Activated T-cell treated with anti-CD3 and anti-CD28 coated beads, Interleukin-2, amount 50 U/mL, for 48 hours (primary cell): Measurements from ENCODE around the gene IFNA4.
"Not testable (repeated sequence)": the region's sequence is repeated elsewhere in the genome, so short reads cannot be mapped to it uniquely, and the experiment has no call there.

Experiments used
- DNase-seq, 2 experiments: peaks; one replicate each; pipeline ENCODE4 v3.0.0-alpha.2; 2020

Gene IFNA4

DNA sequence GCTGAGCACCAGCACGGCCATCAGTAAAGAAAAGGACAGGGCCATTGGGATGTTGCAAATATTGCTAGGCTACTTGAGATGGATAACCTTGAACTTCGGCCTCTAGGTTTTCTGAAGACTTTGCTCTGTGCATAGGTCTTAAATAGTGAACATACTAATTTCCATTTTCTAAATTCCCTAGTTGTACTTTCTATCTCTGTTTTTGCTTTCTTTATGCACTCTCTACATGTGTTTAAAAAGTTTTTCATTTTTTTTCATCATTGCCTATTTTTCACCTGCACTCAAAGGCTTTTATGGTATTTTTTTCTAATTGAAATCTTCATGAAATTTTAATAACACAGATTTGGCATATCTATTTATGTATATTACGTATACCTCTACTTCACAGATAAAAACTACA, at the start of gene IFNA4:
TSS of gene IFNA4 (minus strand) at position 101 of the 400 bp plus-strand sequence. CDS start at position 45, 56 bp downstream.
- not testable (repeated sequence) for DNase-seq

DNA sequence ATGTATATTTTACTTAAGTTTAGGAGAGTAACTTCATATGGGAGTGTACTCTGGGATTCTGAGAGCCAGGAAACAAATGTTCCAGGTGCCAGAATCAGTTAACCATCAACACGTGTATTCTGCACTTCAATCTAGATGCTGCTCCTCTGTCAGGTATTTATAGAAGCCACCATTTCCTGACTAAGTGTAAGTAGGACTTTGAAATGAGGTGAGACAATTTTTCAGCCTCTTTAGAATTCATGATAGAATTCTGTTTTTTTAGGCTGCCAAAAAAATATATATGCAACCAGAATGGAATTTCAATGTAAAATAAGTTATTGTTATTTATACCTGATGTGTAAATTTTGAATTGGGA, 49.0 kb upstream of the IFNA4 start:
- DNase-seq, result not testable (repeated sequence)

GRCh38 chr9:21235468-21236359, 48.3 kb upstream of the IFNA4 start:
- DNase-seq, result not testable (repeated sequence)

DNA sequence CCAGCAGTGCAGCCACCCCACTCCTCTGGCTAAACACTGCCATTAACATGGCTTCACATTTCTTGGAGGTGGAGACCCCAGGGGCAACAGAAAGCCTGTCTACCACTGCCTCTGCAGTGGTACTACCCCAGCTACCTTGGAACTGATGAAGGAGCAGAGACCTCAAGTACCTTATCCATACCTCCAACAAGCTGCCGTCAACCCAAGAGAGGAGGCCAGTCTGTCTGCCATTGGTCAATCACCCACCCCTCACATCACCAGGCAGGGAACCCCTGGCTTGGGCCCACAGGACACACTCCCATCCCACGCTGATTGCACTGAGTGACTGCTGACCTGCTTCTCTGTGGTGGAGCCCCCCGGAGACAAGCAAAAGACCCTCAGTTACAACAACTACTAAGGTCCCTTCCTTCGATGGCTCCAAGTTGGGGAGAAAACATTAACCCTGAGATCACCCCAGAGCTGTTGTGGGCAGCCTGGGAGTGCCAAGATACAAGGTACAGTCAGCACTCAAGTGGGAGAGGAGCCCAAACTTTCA, 46.8 kb upstream of the IFNA4 start:
- DNase-seq, result no peak

GRCh38 chr9:21233258-21233657, 45.9 kb upstream of the IFNA4 start:
- no peak for DNase-seq

- DNase-seq, result no peak
Observed at GRCh38 chr9:21228122-21228521, 40.7 kb upstream of the IFNA4 start, which contains the start of gene IFNA17. IFNA17 (minus strand) TSS chr9:21228222; CDS start chr9:21228173, 49 bp downstream.

- DNase-seq, result not testable (repeated sequence)
Observed at GRCh38 chr9:21217211-21217610, 29.8 kb upstream of the IFNA4 start, which contains the start of gene IFNA16. IFNA16 (minus strand) TSS chr9:21217311; CDS start chr9:21217305, 6 bp downstream.

- DNase-seq, result not testable (repeated sequence)
Observed at GRCh38 chr9:21213411-21214326, 26.3 kb upstream of the IFNA4 start.

DNA sequence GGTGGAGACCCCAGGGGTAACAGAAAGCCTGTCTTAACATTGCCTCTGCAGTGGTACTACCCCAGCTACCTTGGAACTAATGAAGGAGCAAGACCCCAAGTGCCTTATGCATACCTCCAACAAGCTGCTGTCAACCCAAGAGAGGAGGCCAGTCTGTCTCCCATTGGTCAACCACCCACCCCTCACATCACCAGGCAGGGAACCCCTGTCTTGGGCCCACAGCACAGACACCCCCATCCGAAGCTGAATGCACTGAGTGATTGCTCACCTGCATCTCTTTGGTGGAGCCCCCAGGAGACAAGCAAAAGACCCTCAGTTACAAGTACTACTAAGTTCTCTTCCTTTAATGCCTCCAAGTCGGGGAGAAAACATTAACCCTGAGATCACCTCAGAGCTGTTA, 24.8 kb upstream of the IFNA4 start:
- not testable (repeated sequence) for DNase-seq

DNA sequence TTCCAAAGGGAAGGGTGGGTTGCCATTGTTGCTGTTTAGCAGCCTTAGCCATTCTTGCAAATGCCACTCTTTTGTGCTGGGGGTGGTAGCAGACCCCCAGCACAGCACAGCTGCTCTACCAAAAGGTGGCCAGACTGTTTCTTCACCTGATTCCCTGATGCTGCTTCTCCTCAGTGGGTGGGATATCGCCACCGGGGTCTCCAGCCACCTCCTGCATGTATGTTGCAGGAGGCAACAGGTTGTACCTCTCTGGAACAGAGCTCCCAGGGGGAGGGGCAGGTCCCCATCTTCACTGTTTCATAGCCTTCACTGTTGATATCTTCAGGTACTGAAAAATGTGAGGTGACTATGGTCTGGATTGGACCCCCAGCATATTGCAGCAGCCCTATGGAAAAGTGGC, 23.4 kb upstream of the IFNA4 start:
- DNase-seq, result not testable (repeated sequence)

DNA sequence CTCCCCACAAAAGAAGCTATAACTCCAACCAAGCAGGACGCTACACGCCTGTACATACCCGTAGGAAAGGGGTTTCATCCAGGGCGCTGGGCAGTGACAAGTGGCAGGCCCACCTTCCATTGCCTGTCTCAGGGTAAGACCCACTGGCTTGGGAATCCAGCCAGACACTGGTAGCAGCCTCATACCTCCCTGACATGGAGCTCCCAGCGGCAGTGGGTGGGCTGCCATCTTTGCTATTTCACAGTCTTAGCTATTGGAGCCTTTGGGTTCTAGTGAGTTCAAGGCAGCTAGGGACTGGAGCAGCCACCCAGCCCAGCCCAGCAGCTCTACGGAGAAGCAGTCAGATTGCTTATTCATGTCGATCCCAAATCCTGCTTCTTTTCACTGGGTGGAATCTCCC, 22.9 kb upstream of the IFNA4 start:
- no peak for DNase-seq

GRCh38 chr9:21207043-21207442, 19.7 kb upstream of the IFNA4 start, which contains the start of gene IFNA10:
IFNA10 (minus strand) TSS chr9:21207143; CDS start chr9:21207097, 46 bp downstream.
- not testable (repeated sequence) for DNase-seq

DNA sequence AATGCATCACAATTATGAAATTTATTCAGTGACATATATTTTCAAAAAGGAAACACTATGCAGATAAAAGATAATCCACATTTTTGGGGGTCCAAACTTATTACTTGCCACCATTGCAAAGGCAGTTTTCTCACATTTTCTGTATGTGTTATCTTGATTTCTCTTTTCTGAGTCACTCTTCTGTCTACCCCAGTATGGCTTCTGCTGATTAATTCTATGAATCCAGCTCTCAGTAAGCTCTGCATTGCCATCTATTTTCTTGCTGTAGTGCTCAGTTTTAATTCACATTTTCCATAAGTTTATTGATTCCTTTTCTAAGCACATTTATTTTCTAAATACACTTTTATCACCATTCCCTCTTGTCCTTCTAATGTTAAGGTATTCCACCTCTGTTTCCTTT, 17.8 kb upstream of the IFNA4 start:
- no peak for DNase-seq

DNA sequence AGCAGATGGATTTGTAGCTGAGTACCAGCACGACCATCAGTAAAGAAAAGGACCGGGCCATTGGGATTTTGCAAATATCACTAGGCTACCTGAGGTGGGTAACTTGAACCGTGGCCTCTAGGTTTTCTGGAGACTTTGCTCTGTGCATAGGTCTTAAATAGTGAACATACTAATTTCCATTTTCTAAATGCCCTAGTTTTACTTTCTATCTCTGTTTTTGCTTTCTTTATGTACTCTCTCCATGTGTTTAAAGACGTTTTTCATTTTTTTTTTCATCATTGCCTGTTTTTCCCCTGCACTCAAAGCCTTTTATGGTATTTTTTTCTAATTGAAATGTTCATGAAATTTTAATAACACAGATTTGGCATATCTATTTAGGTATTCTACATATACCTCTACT, 14.7 kb upstream of the IFNA4 start, which contains the start of gene IFNA7:
TSS of gene IFNA7 (minus strand) at position 101 of the 400 bp plus-strand sequence. CDS start at position 61, 40 bp downstream.
- not testable (repeated sequence) for DNase-seq

- peak; percentile 40 to 46 for DNase-seq
Observed at GRCh38 chr9:21194867-21195776, 7.7 kb upstream of the IFNA4 start.

DNA sequence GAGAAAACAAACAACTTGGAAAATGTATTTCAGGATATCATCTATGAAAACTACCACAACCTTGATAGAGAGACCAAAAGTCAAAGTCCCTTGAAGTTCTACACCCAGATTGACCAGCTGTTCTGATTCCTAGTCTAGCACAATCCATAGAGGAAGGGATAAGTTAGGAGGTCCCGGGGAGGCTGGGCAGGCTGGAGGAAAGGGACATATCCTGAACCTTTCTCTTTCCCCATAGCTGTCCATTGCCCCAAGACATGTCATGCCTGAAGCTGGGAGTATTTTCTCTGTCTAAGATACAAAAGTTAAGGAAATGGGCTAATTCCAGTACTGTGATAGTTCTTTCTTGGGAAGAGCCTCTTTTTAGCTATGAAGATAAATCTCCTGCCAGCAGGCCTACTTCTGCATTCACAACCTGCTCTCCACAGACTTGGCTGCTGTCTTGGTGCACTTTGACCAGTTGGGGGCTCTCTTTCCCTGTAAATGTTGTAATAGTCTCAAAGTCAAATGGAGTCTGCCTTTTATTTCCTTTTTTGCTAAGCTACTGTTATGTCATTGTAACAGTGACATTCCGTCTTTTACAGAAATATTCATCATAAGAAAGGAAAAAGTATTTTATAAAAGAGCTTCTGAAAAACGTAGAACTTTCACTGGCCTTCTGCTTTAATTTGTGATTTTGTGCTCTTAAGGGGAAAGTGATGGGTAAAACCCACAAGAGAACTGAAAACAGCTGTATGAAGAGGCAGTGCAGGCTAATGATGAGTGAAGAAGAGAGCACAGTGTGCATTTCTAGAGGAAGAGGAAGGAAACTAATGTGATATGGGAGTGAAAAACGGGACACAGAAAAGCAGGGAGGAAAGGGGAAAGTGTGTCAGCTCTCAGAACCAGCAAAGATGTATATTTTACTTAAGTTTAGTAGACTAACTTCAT, 4.3 kb downstream of the IFNA4 start:
- not testable (repeated sequence) for DNase-seq

DNA sequence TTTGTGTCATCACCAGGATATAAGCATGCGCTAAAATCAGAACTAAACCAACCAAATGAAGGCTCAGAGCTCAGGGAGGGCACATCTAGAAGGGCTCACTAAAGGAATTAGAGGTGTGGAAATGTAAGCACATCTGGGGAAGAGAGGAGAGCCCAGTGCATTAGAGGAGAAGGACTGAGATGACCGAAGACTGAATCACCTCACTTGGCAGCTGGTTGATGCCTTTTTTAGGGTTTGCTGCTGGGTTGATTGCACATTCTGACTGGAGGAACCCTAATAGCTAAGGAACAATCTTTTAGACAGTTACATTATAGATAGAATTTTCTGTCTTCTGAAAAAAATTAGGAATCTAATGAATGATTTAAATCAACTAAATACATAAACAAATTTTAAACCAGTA, 12.7 kb downstream of the IFNA4 start:
- no peak for DNase-seq

GRCh38 chr9:21172156-21172555, 15.2 kb downstream of the IFNA4 start:
- no peak for DNase-seq

DNA sequence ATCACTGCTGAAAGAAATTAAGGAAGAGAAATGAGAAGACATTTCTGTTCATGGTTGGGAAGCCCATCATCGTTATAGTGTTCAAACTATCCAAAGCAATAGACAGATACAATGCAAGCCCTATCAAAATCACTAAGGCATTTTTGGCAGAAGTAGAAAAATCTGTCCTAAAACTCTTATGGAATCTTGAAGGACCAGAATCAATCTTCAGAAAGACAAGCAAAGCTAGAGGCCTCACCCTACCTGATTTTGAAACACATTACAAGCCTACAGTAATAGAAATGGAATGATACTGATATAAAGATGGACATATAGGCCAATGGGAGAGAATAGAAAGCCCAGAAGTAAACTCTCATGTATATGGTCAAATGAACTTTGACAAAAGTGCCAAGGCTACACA, 16.0 kb downstream of the IFNA4 start:
- DNase-seq, result no peak

DNA sequence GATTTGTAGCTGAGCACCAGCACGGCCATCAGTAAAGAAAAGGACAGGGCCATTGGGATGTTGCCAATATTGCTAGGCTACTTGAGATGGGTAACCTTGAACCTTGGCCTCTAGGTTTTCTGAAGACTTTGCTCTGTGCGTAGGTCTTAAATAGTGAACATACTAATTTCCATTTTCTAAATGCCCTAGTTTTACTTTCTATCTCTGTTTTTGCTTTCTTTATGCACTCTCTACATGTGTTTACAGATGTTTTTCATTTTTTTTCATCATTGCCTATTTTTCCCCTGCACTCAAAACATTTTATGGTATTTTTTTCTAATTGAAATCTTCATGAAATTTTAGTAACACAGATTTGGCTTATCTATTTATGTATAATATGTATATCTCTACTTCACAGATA, 20.8 kb downstream of the IFNA4 start, which contains the start of gene IFNA21:
TSS of gene IFNA21 (minus strand) at position 101 of the 400 bp plus-strand sequence. CDS start at position 53, 48 bp downstream.
- DNase-seq, result not testable (repeated sequence)
